A549 treated with dexamethasone at 1 μM for 4 hours (cell line): ENCODE measurements around the gene BMAL1. TPM values are rescaled to one million over a fixed set of nuclear protein-coding genes. Genes with fewer than 3 reads are reported as not detected.

Source experiments
- total RNA-seq: library from RNA; stranded (reverse); fragments of 200-300 nt; extraction: Qiagen RNA extraction; gene quantifications from 5 replicates; pipeline ENCODE4 v1.2.3, GENCODE V29; 2022

BMAL1 gene
- total RNA-seq: 6.1 to 9.4 TPM (median 6.7 TPM) in 5 replicates

DNA sequence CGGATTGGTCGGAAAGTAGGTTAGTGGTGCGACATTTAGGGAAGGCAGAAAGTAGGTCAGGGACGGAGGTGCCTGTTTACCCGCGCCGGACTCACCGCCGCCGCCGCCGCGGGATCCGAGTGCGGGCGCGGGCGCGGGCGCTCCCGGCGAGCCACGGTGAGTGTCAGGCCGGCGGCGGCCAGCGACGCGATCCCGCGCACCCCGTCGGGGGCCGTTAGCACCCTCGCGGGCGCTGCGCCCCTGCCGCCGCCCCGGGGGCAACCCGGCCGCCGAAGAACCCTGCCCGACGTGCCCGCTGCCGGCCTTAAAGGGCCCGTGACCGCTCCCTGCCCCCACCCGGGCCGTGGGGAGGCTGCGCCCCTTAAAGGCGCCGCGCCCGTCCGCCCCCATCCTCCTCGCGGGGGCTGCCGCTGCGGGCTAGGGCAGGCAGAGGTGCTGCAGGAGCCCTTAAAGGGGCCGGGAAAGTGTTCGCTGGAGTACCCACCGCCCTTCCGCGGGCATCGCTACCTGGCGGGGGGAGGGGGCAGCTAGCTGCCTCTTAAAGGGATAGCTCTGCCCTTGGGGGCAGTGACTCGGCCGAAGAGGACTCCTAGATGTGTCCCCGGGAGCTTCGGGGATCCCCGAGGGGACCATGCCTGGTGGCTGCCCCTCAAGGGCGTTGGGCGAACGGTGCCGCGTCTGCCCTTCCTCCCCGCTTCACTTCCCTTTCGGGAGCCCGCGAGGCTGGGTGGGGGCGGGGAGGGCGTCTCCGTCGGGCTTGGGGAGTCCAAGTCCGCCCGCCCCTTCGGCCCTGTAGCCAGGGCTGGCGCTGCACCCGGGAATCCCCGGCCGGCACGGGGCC is at the start of gene BMAL1:
TSS of gene BMAL1 (plus strand) at position 23 of the 841 bp plus-strand sequence. CDS start 76,519 bp downstream, outside the sequence.

Other genes starting within 250 kb of the BMAL1 start
- 38.7 to 52.3 TPM (median 42.2 TPM) in 5 replicates for gene BTBD10, start 185.4 kb downstream of the BMAL1 start, total RNA-seq
- not detected in 5 replicates for gene PTH, start 218.2 kb downstream of the BMAL1 start, total RNA-seq